ENCODE data around the gene MAML2.

MAML2 gene

DNA sequence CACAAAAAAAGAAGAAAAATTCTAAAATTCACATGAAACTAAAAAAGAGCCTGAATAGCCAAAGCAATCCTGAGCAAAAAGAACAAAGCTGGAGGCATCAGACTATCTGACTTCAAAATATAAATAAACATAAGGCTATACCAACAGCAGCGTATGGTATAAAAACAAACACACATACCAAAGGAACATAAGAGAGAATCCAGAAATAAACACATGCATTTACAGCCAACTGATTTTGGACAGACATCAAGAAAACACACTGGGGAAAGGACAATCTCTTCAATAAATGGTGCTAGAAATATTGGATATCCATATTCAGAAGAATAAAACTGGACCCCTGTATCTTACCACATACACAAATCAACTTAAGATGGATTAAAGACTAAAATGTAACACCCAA is 416.3 kb downstream of the MAML2 start:
- no peak for DNase-seq
